Heart right ventricle (tissue), 16 donors: ENCODE results near the gene DNAH12. TPM values are rescaled to one million over a fixed set of nuclear protein-coding genes. Genes with fewer than 3 reads are reported as not detected.

ENCODE experiments used
- ATAC-seq, 8 donors: fragments of 200-7000 bp; cut with Tn5 transposase; one replicate each; pipeline ENCODE4 v1.9.1; 2020; ENCODE audit warnings: mild to moderate bottlenecking in 8 of 8, moderate library complexity in 8 of 8, moderate number of reproducible peaks in 1 of 8
- DNase-seq, 2 donors: peaks; one replicate each; pipeline ENCODE4 v3.0.0-alpha.2; 2020
- H3K27ac ChIP-seq, 10 donors: fragments of 200-600 bp; sonication (generic) in 2 of 10; one replicate each; pipeline versions ENCODE4 v1.5.0 to v1.8.0; 2020 to 2022; ENCODE audit warnings: mild to moderate bottlenecking in 3 of 10
- H3K27me3 ChIP-seq, 7 donors: fragments of 200-600 bp; one replicate each; pipeline ENCODE4 v1.8.0; 2021 to 2022; ENCODE audit warnings: mild to moderate bottlenecking in 2 of 7
- H3K36me3 ChIP-seq, 9 donors: fragments of 200-600 bp; sonication (generic) in 1 of 9; one replicate each; pipeline versions ENCODE4 v1.5.0 to v1.8.0; 2020 to 2022; ENCODE audit warnings: mild to moderate bottlenecking in 2 of 9
- H3K4me1 ChIP-seq, 9 donors: fragments of 200-600 bp; sonication (generic) in 1 of 9; one replicate each; pipeline versions ENCODE4 v1.5.0 to v1.8.0; 2020 to 2022; ENCODE audit warnings: mild to moderate bottlenecking in 4 of 9
- H3K4me3 ChIP-seq, 10 donors: fragments of 200-600 bp; sonication (generic) in 2 of 10; one replicate each; pipeline versions ENCODE4 v1.5.0 to v1.8.0; 2020 to 2022; ENCODE audit warnings: mild to moderate bottlenecking in 7 of 10, moderate library complexity in 2 of 10
- H3K9me3 ChIP-seq, 11 donors: fragments of 200-600 bp in 10 of 11; sonication (generic) in 2 of 11; one replicate each; pipeline versions ENCODE4 v1.5.0 to v1.8.0; 2013 to 2022; ENCODE audit warnings: mild to moderate bottlenecking in 2 of 11, control low read depth in 1 of 11, moderate library complexity in 1 of 11
- CTCF ChIP-seq, 9 donors: fragments of 200-600 bp; sonication (generic) in 2 of 9; IDR thresholded peaks; one replicate each; pipeline versions ENCODE4 v1.5.0 to v1.8.0; 2021 to 2022; ENCODE audit warnings: antibody characterized with exemption in 9 of 9, mild to moderate bottlenecking in 5 of 9, moderate library complexity in 1 of 9
- WGBS, 2 donors: extraction: QIAGEN DNeasy Blood & Tissue Kit; methylation state at CpG; one replicate each; pipeline ENCODE4 v1.1.7; 2013; ENCODE audit warnings: inconsistent platforms in 1 of 2; 5-methylcytosine and 5-hydroxymethylcytosine counted together
- intact Hi-C, 10 donors: fragments of 100-400 bp; cut with DNase I; formaldehyde crosslinking; loops; one replicate each; pipeline versions ENCODE4 v1.11.1 to v1.14.2; 2022
- polyA plus RNA-seq, 2 donors: library from polyadenylated mRNA; stranded (reverse); fragments of 200-250 nt; gene quantifications; one replicate each; pipeline ENCODE4 v1.2.3, GENCODE V29; 2013
- total RNA-seq, 10 donors: library from RNA; stranded (reverse); fragmentation: NEBNext Ultra II Directional in 3 of 10; extraction: Animal tissue kit (Norgen Biotek cat#: 25700) in 3 of 10; gene quantifications; one replicate each; pipeline versions ENCODE4 v1.2.1 to v1.2.4, GENCODE V29; 2021 to 2023
- donor health status: Arrhythmogenic right ventricular cardiomyopathy.
- donor health status: ischemic (EF 13 %, LVEDD 7.1; RV severe dilation, severe dysfunction).
- donor health status: healthy with polysubstance abuse.
- donor health status: DM: no; HTN: yes; CAD: no.
- donor health status: DM: no; HTN: no; CAD: no.
- donor health status: ischemic (EF 25% LVEDD 6.9; RV normal size, moderate dysfunction).
- donor health status: ischemic (EF 25% LVEDD 5.7; RV mildly dilated, moderate dysfunction).
- donor health status: healthy.
- donor health status: DM: yes; HTN: yes; CAD: no.
- donor health status: Ischemic cardiomyopathy.
- donor health status: ischemic (EF 35%, LVEDD 5.7; RV mildly dilated, moderate dysfunction).
- donor health status: nonischemic (EF 11% LVEDD 7.7; RV severe dilation, severe dysfunction).
- donor health status: DM: yes; HTN: yes; CAD: no.
- donor health status: PGD.
- donor health status: ischemic (EF 29% LVEDD 5.4; RV normal size, mild dysfunction).
- donor health status: nonischemic (EF 23%, LVEDD 6.1; RV moderate dilation, normal function).

Gene DNAH12
- total and polyA plus RNA-seq, 12 donors, result 0.01 to 0.44 (median 0.12) TPM; not detected in 4

DNA sequence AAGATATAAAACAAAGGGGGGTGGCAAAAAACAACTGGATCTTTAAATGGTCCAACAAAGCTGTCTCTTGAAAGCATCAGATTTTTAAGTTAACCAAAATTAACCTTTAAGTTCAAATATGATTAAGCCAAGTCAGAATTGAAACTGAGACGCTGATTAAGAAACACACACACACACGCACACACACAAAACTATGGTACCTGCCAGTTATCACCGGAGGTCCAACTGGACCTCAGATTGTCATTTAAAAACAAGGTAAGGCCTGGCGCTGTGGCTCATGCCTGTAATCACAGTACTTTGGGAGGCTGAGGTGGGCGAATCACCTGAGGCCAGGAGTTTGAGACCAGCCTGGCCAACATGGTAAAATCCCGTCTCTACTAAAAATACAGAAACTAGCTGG lies 42.6 kb upstream of the DNAH12 start:
- peaks cover 0 to 64% (median 5%) of the 10 kb centered on the region in 9 donors for H3K36me3 ChIP-seq
- intact Hi-C loops, result no loop called here

GRCh38 chr3:57583544-57583943 lies 39.4 kb upstream of the DNAH12 start:
- DNase-seq (no peak), ATAC-seq (no peak)
- Histone ChIP-seq H3K27me3 (no peaks in the 10 kb centered on the region), H3K9me3 (no peaks in the 10 kb centered on the region), H3K4me3 (no peak overlapping the region), H3K36me3 (peaks cover 0 to 76% (median 7%) of the 10 kb centered on the region in 9 donors), H3K4me1 (peaks cover 0 to 54% (median 37%) of the 10 kb centered on the region in 9 donors), H3K27ac (no peak overlapping the region)
- intact Hi-C loops, result no loop called here
- 87 to 89% methylated on average over 2 of the region's 2 CpGs for WGBS, 2 donors
- no peak for TF ChIP-seq CTCF (IDR thresholded peaks at IDR 0.05)

More for the DNA sequence above, 42.6 kb upstream of the DNAH12 start:
- WGBS, 2 donors, result 77 to 79% methylated on average over 6 of the region's 6 CpGs
- H3K9me3 ChIP-seq, result no peaks in the 10 kb centered on the region
- no peak overlapping the region for H3K4me3 ChIP-seq
- H3K4me1 ChIP-seq, result peaks cover 0 to 59% (median 38%) of the 10 kb centered on the region in 9 donors
- DNase-seq (no peak), ATAC-seq (no peak)
- no peak for TF ChIP-seq CTCF (IDR thresholded peaks at IDR 0.05)
- H3K27ac ChIP-seq, result no peak overlapping the region
- H3K27me3 ChIP-seq, result no peaks in the 10 kb centered on the region

GRCh38 chr3:57582474-57583168 lies 38.5 kb upstream of the DNAH12 start:
- H3K4me1 ChIP-seq, result peaks cover 0 to 50% (median 38%) of the 10 kb centered on the region in 9 donors
- H3K27me3 ChIP-seq, result no peaks in the 10 kb centered on the region
- TF ChIP-seq CTCF (IDR thresholded peaks at IDR 0.05), result peak in 4 of 9 donors; percentile 24 to 39 (median 25)
- ATAC-seq (peak in 1 of 8 donors; percentile 29), DNase-seq (no peak)
- 78 to 91% methylated on average over 7 of the region's 7 CpGs for WGBS, 2 donors
- H3K9me3 ChIP-seq, result no peaks in the 10 kb centered on the region
- H3K27ac ChIP-seq, result no peak overlapping the region
- no peak overlapping the region for H3K4me3 ChIP-seq
- H3K36me3 ChIP-seq, result peaks cover 0 to 83% (median 7%) of the 10 kb centered on the region in 9 donors
- intact Hi-C loops, result no loop called here

DNA sequence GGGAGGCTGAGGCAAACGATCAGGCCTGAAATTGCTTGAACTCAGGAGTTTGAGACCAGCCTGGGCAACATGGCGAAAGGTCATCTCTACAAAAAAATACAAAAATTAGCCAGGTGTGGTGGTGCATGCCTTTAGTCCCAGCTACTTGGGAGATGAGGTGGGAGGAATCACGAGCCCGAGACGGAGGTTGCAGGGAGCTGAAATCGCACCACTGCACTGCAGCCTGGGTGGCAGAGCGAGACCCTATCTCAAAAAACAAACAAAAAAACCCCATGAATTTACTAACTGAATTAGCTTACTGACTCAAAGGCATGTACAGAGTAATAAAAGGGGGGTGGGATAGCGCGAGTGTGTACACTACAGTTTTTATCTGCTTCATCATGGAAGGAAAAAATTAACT lies 33.7 kb upstream of the DNAH12 start:
- no peak for ATAC-seq
- Histone ChIP-seq H3K27ac (peak overlapping the region in 1 of 10 donors; percentile 42), H3K9me3 (no peaks in the 10 kb centered on the region), H3K4me3 (no peak overlapping the region), H3K27me3 (no peaks in the 10 kb centered on the region), H3K36me3 (peaks cover 0 to 100% (median 30%) of the 10 kb centered on the region in 9 donors), H3K4me1 (peaks cover 0 to 29% (median 16%) of the 10 kb centered on the region in 9 donors)
- intact Hi-C loops, result no loop called here
- no peak for DNase-seq
- no peak for TF ChIP-seq CTCF (IDR thresholded peaks at IDR 0.05)
- WGBS, 2 donors, result 91 to 94% methylated on average over 9 of the region's 9 CpGs
